Measurements from ENCODE around the gene CLEC4E.
"Not testable (repeated sequence)": the region's sequence is repeated elsewhere in the genome, so short reads cannot be mapped to it uniquely, and the experiment has no call there.

The CLEC4E gene

GRCh38 chr12:8532045-8532444 lies 8.7 kb downstream of the CLEC4E start:
- DNase-seq, result no peak

GRCh38 chr12:8527250-8528130 lies 13.2 kb downstream of the CLEC4E start:
- DNase-seq, result no peak

GRCh38 chr12:8519171-8519570 lies 21.5 kb downstream of the CLEC4E start:
- no peak for DNase-seq

GRCh38 chr12:8517971-8518370 lies 22.7 kb downstream of the CLEC4E start:
- DNase-seq, result no peak

GRCh38 chr12:8513256-8513655 lies 27.4 kb downstream of the CLEC4E start, which contains the start of gene CLEC4D:
TSS of gene CLEC4D (plus strand) at chr12:8513503. CDS start at chr12:8513733, 230 bp downstream.
- DNase-seq, result no peak

- DNase-seq, result no peak
Measured at GRCh38 chr12:8508910-8509841, 31.5 kb downstream of the CLEC4E start.

- DNase-seq, result no peak
Measured at GRCh38 chr12:8508223-8508622, 32.5 kb downstream of the CLEC4E start.

GRCh38 chr12:8507596-8507995 lies 33.1 kb downstream of the CLEC4E start:
- no peak for DNase-seq

- DNase-seq, result no peak
Measured at GRCh38 chr12:8504351-8504750, 36.4 kb downstream of the CLEC4E start.

GRCh38 chr12:8501720-8502119 lies 39.0 kb downstream of the CLEC4E start:
- no peak for DNase-seq

- DNase-seq, result no peak
Measured at GRCh38 chr12:8499616-8500015, 41.1 kb downstream of the CLEC4E start.

- not testable (repeated sequence) for DNase-seq
Measured at GRCh38 chr12:8496074-8496473, 44.6 kb downstream of the CLEC4E start.

- not testable (repeated sequence) for DNase-seq
Measured at GRCh38 chr12:8495671-8496070, 45.0 kb downstream of the CLEC4E start.

- DNase-seq, result no peak
Measured at GRCh38 chr12:8493084-8493483, 47.6 kb downstream of the CLEC4E start.

GRCh38 chr12:8491646-8492530 lies 48.8 kb downstream of the CLEC4E start:
- no peak for DNase-seq
